Ovary (tissue), 3 donors: ENCODE measurements around the gene TNS1.

ENCODE experiments used
- EP300 ChIP-seq: sonication (generic); formaldehyde crosslinking; IDR thresholded peaks from one replicate; pipeline ENCODE4 v1.6.1; 2017; ENCODE audit warnings: antibody characterized with exemption
- POLR2A ChIP-seq: fragments of 450-650 bp; IDR thresholded peaks from one replicate; pipeline ENCODE4 v1.6.1; 2017; ENCODE audit warnings: antibody characterized with exemption, mild to moderate bottlenecking, moderate library complexity
- TF ChIP-seq, protein P1 (sequence below), 3 donors: fragments of 450-650 bp in 2 of 3; fragments of 200-600 bp in 1 of 3; IDR thresholded peaks; one replicate each; pipeline versions ENCODE4 v1.5.1 to v1.8.0; 2016 to 2022; ENCODE audit warnings: antibody characterized with exemption in 3 of 3, mild to moderate bottlenecking in 1 of 3
- donor health status: DM: no; HTN: no; CAD: no.

DNA sequence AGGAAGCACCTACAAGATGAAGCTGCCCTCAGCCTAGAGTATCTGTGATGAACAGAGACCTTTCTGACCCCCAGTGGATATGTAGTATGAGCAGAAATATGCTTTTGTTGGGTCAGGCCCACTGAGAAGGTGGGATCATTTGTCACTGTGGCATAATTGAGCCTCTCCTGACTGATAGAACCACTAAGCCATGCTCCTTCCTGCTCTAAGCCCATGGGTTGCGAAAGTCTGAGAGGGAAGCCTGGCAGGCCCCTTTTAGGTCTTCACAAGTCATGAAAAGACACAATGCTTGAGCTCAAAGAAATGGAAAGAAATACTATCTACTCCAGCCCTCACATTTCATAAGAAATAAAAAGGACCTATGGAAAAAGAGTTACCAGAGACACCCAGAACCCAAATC lies 127.7 kb downstream of the TNS1 start:
- TF ChIP-seq, protein P1, sequence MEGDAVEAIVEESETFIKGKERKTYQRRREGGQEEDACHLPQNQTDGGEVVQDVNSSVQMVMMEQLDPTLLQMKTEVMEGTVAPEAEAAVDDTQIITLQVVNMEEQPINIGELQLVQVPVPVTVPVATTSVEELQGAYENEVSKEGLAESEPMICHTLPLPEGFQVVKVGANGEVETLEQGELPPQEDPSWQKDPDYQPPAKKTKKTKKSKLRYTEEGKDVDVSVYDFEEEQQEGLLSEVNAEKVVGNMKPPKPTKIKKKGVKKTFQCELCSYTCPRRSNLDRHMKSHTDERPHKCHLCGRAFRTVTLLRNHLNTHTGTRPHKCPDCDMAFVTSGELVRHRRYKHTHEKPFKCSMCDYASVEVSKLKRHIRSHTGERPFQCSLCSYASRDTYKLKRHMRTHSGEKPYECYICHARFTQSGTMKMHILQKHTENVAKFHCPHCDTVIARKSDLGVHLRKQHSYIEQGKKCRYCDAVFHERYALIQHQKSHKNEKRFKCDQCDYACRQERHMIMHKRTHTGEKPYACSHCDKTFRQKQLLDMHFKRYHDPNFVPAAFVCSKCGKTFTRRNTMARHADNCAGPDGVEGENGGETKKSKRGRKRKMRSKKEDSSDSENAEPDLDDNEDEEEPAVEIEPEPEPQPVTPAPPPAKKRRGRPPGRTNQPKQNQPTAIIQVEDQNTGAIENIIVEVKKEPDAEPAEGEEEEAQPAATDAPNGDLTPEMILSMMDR (IDR thresholded peaks at IDR 0.05): no peak
- no peak for TF ChIP-seq POLR2A
- TF ChIP-seq EP300: no peak
